ENCODE data around the gene LMF2.
A peak's percentile ranks its signal among the peaks of the same experiment; 100 is the strongest.

The LMF2 gene

DNA sequence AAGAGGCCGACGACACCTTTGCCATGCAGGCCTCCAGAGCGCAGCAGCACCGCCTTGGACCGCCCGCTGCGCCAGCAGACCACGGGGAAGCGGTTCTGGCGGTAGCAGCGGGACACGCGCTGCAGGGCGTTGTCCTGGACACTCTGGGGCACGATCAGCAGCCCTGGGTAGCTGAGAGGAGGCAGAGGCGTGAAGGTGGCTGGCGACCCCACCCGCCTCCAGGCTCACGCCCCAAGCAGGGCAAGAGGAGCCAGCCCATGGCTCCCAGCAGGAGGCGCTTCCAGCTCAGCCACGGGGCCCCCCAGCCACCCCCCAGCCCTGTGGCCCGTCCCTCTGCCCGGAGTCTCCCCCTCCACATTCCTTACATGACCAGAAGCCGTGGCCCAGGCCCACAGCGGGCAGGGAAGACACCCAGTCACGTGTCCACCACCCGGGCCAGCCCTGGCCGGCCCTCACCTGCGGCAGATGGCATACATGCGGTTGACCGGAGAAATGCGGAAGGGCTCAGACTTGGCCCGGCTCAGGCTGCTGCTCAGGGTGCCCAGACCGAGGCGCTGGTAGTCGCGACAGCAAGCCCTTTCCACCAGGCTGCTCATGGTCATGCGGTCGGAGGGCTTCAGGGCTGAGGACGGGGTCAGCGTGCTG, 47.9 kb downstream of the LMF2 start:
- TF ChIP-seq, protein P1, sequence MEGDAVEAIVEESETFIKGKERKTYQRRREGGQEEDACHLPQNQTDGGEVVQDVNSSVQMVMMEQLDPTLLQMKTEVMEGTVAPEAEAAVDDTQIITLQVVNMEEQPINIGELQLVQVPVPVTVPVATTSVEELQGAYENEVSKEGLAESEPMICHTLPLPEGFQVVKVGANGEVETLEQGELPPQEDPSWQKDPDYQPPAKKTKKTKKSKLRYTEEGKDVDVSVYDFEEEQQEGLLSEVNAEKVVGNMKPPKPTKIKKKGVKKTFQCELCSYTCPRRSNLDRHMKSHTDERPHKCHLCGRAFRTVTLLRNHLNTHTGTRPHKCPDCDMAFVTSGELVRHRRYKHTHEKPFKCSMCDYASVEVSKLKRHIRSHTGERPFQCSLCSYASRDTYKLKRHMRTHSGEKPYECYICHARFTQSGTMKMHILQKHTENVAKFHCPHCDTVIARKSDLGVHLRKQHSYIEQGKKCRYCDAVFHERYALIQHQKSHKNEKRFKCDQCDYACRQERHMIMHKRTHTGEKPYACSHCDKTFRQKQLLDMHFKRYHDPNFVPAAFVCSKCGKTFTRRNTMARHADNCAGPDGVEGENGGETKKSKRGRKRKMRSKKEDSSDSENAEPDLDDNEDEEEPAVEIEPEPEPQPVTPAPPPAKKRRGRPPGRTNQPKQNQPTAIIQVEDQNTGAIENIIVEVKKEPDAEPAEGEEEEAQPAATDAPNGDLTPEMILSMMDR (IDR thresholded peaks at IDR 0.05; ENCODE audit: extremely low read depth, missing control alignments) = no peak

DNA sequence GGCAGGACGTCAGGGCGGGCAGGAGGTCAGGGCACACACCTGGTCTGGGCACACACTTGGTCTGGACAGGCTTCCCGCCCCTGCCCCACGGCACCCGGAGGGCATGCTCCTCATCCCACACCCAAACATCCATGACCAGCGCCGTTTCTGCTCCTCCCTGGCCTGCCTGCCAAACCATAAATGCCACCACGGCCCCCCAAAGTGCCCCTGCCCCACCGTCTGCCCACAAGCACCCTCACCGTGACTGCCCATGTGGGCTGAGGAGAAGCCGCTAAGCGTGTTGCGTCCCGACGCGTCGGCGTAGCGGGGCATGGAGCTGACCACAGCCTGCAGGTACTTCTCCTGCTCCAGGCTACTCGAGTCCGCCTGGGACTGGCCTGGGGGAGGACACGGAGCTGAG, 48.5 kb downstream of the LMF2 start:
- TF ChIP-seq, protein P1 (IDR thresholded peaks at IDR 0.05; ENCODE audit: extremely low read depth, missing control alignments) = no peak
- DNase-seq (ENCODE audit: low spot score) = no peak

More for the DNA sequence above, 47.9 kb downstream of the LMF2 start:
- no peak for DNase-seq (ENCODE audit: low spot score)

DNA sequence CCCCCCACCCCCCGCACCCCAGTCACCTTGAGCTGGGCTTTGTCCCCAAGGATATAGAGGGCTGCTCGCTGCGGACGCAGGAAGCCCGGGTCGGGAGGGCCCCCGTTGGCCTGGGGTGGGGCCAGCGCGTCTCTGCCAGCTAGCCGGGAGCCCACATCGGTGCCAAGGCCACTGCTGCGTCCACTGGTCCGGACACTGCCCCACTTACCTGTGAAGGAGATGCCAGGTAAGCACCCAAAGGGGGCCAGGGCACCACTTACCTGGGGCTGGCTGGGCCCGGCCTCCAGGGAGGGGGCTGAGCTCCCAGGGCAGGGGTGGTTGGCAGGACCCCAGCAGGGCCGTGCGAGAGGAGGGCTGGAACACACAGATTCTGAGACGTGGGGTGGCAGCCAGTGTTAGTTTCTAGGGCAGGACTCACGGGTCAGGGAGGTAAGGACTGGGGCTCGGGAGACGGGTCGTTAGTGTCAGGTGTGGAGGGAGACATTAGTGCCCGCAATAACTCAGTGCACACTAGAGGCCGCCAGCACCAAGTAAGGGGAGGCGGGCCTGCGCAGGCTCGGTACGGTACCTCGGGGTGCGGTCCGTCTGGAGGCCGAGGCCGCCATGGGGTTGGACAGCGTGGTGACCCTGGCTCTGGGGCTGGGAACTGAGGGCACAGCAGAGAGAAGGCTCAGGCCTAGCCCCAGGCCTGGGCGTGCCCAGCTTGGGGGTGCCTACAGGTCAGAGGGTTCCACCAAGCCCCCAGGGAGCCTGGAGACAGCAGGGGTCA, 50.9 kb downstream of the LMF2 start:
- no peak for DNase-seq (ENCODE audit: low spot score)
- TF ChIP-seq, protein P1 (IDR thresholded peaks at IDR 0.05; ENCODE audit: extremely low read depth, missing control alignments) = peak; percentile 6

DNA sequence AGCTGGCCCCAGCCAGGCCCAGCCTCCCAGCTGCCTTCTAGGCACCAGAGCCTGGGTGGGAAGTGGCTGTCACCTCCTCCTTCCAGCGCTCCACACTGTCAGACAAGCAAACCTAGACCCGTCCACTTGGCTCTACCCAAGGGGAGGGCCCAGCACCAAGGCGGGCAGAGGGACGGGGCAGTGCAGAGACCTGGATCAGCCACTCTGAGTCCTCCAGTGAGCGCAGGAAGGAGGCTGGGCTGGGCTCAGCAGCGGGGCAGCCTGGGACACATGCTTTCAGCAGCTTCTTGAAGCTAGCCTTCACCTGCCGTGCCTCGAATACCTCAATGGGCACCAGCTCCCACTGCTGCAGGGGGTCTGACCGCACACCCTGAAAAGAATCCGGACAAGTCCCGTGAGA, 51.5 kb downstream of the LMF2 start:
- no peak for DNase-seq (ENCODE audit: low spot score)
- TF ChIP-seq, protein P1 (IDR thresholded peaks at IDR 0.05; ENCODE audit: extremely low read depth, missing control alignments) = no peak

DNA sequence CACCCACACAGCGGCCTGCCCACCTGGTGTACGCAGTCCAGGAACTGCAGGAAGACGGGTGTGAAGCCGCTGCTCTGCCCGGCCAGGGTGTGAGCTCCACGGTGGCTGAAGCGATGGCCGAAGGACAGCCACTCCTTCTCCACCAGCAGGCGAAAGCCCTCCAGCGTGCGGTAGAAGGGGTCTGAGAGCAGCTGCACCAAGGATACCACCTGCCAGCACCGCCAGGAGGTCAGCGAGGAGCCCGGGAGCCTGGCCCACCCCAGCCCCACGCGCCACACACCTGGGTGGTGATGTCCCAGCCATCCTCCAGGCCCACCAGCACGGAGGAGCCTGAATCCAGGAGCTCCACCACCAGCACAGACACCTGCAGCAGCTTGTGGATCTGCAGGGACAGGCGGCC, 52.3 kb downstream of the LMF2 start:
- TF ChIP-seq, protein P1 (IDR thresholded peaks at IDR 0.05; ENCODE audit: extremely low read depth, missing control alignments) = no peak

DNA sequence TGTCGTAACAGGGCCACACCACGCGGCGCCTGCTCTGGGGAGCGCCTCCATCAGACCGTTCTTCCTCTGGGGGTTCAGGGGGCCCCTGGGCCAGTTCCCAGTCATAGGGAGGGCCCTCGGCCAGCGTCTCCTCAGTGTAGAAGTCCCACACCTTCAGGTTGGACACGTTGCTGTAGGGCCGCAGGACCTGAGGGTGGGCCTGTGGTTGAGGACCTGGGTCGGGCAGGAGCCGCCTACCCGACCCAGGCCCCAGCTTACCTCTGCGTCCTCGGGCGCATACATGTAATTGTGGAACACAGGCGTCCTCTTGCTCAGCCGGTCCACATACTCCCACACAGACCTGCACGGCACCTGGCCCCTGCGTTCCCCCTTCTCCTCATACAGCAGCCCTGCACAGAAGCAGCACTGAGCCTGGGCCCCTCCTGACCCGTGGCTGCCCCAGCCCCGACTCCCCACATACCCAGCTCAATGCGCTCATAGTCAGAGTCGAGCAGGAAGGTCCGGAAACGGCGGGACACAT, 52.9 kb downstream of the LMF2 start:
- DNase-seq (ENCODE audit: low spot score) = no peak
- TF ChIP-seq, protein P1 (IDR thresholded peaks at IDR 0.05; ENCODE audit: extremely low read depth, missing control alignments) = no peak

More for the DNA sequence above, 52.3 kb downstream of the LMF2 start:
- no peak for DNase-seq (ENCODE audit: low spot score)
